Stimulated activated CD8-positive, alpha-beta memory T cell treated with anti-CD3 and anti-CD28 coated beads, Interleukin-4, amount 100 ng/mL, for 4 hours (primary cell): ENCODE data around the gene OPRPN.

Experiments used
- DNase-seq, 2 donors: peaks; one replicate each; pipeline ENCODE4 v3.0.0-alpha.2; 2020; ENCODE audit warnings: low read depth in 2 of 2, low spot score in 1 of 2

Gene OPRPN, protein sequence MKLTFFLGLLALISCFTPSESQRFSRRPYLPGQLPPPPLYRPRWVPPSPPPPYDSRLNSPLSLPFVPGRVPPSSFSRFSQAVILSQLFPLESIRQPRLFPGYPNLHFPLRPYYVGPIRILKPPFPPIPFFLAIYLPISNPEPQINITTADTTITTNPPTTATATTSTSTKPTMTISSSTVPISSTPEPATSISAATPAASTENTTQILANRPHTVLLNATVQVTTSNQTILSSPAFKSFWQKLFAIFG

DNA sequence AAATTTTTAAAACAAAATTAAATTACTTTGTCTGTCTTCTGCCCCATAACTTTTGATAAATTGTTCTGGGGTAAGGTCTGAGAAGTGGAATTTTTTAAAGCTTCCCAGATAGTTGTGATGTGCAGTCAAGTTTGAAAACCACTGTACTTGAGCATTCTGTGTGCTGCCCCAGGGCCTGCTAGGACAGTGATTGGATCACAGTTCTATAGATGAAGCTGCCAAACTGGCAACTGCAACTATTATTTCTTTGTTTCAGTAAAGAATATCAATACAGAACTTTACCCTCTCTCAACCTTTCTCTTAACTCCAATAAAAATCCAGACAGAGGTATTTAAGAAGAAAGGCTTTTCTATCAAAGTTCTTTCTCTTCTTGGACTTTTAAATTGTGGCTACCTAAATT lies at the start of gene OPRPN:
OPRPN (plus strand) TSS at position 361 of the 400 bp plus-strand sequence. CDS start 1,346 bp downstream, outside the sequence.
- no peak for DNase-seq

DNA sequence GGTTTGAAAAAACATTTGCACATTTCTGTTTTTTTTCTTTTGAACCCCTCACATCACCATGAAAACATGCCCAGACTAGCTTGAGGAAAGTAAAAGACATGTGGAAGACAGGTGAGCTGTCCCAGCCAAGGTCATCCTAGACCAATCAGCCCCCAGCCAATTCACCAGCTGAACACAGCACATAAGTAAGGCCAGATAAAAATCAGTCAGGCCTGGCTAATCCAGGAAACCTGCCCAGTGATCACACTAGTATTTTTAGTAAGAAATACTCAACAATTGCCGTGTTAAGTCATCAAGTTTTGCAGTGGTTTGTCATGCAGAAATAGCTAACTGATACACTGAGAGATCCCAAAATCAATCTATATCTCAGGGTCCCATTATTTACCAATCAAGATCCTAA lies 41.6 kb upstream of the OPRPN start:
- no peak for DNase-seq

DNA sequence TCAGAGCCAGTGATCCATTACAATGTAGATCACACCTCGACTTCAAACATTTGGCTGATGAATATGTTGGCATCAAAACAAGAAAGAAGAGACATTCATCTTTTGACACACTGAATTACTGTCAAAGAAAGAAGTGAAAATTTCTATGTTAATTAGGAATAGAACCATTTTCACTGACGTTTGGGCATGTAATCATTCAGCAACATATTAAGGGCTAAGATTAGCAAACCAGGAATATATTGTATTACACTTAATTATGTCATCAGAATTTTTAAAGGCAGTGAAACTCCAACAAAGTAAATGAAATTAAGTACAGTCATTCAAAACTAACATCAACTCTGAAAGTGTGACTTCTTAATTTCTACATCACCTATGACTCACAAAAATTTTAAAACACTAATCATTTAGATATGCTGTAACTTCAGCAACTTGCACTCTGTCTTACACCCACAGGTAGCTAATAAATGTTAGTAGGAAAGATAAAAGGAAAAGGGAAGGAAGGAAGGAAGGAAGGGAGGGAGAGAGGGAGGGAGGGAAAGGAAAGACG lies 38.6 kb upstream of the OPRPN start:
- DNase-seq, result no peak

DNA sequence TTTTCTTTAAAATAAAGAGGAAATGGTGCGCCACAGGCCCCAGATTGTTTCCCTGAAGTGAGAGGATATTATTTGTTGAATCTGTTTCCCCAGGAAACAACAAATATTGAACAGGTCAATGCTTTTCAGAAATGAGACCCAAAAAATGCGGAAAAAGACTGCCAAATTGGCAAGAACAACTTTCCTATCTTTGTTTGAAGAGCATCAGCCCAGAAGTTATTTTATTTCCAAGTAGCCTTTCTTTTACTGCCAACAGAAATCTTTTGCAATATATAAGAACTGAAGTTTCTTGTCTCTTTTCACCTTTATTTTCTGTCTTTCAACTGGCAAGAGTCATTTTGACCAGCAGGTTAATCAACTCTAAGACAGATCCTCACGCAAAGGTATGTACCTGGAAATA lies 37.3 kb upstream of the OPRPN start, which contains the start of gene SMR3A:
SMR3A (plus strand) TSS at position 301 of the 400 bp plus-strand sequence. CDS start 1,356 bp downstream, outside the sequence.
- DNase-seq, result no peak

DNA sequence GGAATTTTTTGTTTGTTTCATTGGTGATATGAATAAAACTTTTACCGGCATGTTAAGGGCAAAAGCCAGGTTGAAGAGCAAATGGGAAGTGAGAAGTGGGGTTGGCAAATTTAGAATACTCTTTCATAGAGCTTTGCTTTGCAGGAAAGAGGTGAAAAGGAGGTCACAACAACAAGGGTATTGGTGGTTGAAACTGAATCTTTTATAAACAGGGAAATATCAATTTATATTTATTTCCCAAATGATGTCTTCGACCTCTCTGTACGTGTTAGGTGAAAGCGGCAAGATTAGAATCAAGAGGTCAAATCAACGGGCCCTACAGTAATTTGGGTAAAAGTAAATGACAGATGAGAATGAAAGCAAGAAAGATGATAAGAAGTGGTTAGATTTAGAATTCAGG lies 33.7 kb upstream of the OPRPN start:
- no peak for DNase-seq

DNA sequence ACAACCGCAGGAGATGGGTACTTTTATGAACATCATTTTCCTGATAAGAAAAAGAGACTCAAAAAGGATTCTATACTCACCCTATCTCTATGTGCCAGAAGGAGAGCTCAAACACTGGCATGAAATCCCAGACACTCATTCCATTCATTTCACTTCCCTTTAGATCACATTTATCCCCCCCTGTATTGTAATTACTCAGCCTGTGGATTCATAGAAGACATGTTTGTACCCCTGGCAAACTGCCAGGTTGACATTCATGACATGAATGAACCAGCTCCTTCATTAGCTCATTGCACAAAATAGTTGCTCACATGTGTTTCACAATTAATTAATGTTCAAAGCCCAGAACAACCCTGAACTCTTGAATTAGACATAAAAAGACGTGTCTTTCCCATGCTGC lies 32.3 kb upstream of the OPRPN start:
- DNase-seq, result no peak

DNA sequence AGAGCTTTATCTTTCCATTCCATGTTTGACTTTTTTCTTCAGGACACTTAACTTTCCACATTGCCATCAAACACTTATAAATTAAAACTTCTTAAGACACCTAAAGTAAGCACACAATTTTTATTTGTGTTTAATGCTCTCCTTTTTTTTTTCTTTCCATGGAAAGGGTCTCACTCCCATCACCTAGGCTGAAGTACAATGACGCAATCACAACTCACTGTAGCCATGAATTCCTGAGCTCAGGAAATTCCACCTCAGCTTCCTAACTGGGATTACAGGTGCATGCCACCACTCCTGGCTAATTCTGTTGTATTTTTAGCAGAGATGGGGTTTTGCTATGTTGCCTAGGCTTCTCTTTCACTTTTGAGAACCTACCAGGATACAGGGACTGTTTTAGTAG lies 29.9 kb upstream of the OPRPN start:
- no peak for DNase-seq

DNA sequence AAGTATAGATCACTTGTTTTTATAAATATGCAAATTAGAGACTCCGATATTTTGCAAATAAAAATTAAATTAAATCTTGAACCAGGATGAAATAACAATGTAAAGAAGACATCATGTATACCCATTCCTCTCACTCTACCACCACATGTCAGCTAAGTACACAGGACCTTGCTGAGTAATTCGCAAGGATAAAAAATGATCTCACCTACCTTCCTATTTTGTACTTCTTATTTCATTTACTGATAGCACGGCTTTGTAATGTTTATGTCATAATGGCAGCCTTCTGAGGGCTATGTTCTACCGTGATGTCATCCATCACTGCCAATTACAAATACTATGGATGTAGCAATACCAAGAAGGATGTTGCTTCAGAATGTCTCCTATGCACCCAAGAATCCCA lies 25.8 kb upstream of the OPRPN start:
- DNase-seq, result no peak

DNA sequence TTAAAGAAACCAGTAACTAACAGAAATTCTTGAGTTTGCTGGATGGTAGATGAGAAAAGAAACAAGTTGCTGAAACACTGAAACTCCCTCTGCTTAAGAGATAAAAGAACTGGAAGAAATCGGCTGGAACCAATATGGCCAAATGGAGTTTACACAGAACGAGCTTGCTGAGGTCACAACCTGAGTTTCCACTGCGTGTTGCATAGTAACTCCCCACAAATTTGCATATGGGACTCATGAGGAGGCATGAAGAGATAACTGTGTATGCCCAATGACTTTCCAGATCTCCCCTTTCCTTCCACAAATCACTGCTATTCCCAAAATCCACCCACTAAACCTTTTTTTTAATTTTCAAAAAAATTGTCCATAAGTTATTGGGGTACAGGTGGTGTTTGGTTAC lies 25.0 kb upstream of the OPRPN start:
- DNase-seq, result no peak

DNA sequence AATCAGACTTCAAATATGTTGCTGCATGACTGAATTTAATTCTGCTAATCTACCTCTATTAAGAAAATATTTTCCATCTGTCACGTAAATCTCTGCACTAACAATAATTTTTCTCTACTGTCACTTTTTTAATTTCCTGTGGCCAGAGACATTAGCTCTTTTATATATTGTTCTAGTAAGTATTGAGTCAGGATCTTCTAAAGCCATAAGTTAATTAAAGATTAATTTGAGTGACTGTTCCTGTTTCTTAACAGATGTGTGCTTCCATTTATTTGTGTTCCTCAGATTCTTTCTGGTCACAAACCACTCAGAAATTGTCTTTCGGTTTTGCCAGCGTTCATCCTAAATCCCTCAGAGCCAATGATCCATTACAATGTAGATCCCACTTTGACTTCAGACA lies 17.2 kb upstream of the OPRPN start:
- no peak for DNase-seq

DNA sequence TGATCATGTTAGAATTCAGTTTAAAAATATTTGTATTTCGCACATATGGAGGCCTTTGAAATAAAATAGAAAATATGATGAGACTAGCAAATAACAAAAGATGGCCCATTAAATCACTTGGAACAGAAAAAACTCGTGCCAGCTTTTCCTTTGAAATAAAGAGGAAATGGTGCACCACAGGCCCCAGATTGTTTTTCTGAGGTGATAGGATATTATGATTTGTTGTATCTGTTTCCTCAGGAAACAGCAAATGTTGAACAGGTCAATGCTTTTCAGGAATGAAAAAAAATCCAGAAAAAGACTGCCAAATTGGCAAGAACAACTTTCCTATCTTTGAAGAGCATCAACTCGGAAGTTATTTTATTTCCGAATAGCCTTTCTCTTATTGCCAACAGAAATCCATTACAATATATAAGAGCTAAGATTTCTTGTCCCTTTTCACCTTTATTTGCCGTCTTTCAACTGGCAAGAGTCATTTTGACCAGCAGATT lies 15.0 kb upstream of the OPRPN start, which contains the start of gene SMR3B:
SMR3B (plus strand) TSS at position 441 of the 491 bp plus-strand sequence. CDS start 1,380 bp downstream, outside the sequence.
- no peak for DNase-seq

DNA sequence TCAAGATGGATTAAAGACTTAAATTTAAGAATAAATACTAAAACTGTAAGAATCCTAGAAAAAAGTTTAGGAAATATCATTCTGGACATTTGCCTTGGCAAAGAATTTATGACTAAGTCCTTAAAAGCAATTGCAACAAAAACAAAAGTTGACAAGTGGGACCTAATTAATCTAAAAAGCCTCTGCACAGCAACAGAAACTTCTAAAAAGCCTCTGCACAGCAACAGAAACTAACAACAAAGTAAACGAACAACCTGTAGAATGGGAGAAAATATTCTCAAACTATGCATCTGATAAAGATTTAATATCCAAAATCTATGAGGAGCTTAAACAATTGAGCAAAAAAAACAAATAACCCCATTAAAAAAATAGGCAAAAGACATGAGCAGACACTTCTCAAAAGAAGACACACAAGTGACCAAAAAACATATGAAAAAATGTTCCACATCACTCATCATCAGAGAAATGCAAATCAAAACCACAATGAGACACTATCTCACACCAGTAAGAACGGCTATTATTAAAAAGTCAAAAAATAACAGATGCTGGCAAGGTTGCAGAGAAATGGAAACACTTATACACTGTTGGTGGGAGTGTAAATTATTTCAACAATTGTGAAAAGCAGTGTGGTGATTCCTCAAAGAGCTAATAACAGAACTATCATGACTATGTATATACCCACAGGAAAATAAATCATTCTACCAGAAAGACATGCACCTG lies 5.5 kb upstream of the OPRPN start:
- DNase-seq, result no peak

DNA sequence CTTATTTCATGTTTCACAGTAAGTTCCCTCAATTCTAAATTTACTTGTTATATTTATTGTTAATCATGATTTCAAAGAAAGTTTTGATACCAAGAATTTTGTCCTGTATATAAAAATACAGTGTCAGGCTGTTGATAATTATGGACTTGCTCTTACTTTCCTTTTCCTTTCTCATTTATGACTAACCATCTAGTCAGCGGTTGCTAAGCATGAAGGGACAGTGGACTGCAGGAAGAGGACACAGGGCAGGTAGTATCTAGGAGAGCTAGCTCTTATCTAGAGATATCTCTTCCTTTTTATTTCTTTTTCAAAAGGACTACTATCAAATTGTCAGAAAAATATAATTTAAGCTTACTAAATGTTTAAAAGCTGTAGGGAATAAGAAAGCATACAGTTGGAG lies 1.6 kb downstream of the OPRPN start:
- no peak for DNase-seq

DNA sequence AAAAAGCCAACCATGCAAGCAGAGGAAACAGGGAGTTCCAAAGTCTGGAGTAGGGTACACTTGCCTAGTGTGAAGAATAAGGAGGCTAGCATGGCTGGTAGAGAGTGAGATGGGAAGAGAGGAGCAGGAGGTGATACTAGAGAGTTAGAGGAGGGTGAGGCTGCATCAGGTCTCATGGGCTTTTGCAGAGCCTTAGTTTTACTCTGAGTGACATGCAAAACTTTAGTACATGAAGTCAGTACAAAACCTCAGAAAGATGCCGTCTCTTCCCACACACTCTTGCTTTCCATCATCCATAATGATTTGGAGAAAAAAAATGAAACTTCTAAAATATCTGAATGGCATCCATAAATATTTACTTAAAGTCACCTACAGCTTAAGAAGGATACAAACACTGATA lies 5.0 kb downstream of the OPRPN start:
- DNase-seq, result no peak

DNA sequence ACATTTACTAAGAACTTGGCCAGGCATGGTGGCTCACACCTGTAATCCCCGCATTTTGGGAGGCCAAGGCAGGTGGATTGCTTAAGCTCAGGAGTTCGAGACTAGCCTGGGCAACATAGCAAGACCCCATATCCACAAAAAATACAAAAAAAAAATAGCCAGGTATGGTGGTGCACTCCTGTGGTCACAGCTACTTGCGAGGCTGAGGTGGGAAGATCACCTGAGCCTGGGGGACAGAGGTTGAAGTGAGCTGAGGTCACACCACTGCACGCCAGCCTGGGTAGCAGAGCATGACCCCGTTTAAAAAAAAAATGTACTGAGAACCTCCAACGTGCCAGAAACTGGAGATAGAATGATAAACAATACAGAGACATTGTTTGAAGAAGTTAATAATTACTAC lies 8.0 kb downstream of the OPRPN start:
- DNase-seq, result no peak

DNA sequence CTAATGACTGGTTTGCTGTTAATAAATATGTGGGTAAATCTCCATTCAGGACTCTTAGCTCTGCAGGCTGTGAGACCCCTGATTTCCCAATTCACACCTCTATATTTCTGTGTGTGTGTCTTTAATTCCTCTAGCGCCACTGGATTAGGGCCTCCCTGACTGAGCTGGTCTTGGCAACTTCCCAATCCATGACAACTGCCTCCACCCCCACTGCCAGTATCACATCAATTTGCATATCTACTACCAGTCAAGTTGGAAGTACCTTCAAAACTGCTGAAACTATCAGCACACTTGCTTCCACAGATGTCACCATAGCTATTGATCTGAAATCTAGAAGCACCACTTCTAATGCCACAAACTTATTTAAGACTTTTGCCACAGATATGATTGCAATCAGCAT lies 27.6 kb downstream of the OPRPN start:
- no peak for DNase-seq

DNA sequence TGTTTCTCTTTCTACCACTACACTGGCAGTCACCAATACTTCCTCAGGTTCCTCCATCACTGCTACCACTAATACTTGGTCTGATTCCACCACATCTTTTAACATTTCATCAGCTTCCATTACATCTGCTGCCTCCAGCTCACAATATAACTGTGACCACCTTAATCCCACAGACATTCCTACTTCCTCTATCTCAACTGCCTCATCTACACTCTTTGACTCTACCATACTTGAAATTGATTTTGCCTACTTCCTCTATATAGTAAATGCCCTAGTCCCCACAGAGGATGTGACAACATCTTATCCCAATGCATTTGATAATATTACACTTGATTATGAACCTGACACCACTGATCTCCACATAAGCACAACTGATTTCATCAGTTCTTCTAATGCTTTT lies 29.0 kb downstream of the OPRPN start:
- DNase-seq, result no peak

DNA sequence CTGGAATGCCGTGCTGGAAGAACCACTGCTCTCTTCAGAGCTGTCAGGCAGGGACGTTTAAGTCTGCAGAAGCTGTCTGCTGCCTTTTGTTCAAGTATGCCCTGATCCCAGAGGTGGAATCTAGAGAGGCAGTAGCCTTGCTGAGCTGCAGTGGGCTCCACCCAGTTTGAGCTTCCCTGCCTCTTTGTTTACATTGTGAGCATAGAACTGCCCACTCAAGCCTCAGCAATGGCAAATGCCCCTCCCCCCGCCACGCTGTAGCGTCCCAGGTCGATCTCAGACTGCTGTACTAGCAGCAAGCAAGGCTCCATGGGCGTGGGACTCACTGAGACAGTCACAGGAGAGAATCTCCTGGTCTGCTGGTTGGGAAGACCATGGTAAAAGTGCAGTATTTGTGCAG lies 39.5 kb downstream of the OPRPN start:
- no peak for DNase-seq

DNA sequence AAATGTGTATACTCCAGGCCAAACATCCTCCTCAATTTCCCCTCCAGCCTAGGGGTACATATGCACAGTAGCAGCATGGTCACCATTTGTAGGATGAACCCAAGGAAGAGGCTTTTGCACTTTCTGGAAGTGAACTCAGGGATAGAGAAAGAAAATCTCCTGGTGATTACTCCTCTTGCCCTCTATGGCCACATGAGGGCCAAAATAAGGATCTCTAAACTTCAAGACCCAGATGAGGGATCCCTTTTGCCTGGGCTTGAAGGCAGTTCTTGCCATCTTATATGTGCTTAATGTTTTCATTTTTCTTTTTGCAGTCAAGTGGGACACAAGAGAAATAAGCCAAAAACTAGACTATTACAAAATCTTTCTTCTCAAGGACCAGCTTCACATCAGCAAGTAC lies 44.7 kb downstream of the OPRPN start:
- no peak for DNase-seq

DNA sequence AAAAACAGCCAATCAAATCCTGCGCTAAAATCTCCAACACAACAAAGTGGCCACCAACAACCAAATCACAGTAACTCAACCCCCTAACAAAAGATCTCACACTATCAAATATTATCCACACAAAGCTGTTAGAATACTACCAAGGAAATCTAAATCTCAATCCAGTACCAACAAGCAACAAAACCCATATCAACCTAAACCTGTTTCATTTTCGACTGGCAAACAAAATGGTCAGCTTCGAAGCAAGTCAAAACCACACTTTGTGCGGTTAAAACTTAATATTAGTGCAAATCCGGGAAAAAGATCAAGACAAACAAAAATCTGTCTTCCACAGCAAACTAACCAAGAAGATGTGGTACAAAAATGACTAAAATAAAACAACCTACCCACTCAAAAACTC lies 45.6 kb downstream of the OPRPN start:
- DNase-seq, result no peak

DNA sequence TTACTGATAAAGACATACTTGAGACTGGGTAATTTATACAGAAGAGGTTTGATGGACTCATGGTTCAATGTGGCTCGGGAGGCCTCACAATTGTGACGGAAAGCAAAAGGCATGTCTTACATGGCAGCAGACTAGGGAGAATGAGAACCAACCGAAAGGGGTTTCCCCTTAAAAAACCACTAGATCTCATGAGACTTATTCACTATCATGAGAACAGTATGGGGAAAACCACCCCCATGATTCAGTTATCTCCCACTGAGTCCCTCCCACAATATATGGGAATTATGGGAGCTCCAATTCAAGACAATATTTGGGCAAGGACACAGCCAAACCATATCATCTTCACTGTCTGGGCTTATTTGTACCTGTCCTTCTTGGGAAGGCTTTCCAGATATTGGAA lies 51.5 kb downstream of the OPRPN start:
- no peak for DNase-seq

DNA sequence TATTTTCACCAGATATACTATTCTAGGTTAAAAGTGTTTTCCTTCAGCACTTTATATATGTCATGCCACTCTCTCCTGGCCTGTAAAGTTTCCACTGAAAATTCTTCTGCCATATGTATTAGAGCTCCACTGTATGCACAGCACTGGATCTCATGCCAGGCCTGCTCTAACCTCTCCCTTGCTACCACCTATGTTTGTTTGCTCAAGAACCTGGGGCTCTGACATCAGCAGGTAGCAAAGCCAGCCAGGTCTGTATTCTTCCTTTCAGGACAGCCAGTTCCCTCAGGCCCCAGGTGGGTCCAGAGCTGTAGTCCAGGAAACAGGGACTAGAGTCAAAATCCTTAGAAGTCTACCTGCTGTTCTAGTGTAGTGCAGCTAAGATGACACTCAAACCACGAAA lies 55.2 kb downstream of the OPRPN start:
- no peak for DNase-seq
